ENCODE measurements around the gene TBX15. TPM values are rescaled to one million over a fixed set of nuclear protein-coding genes. Genes with fewer than 3 reads are reported as not detected.
"Not testable (repeated sequence)": the region's sequence is repeated elsewhere in the genome, so short reads cannot be mapped to it uniquely, and the experiment has no call there.

Gene TBX15
- polyA plus RNA-seq, 3 donors, result 0.16 to 2.0 (median 0.79) TPM

DNA sequence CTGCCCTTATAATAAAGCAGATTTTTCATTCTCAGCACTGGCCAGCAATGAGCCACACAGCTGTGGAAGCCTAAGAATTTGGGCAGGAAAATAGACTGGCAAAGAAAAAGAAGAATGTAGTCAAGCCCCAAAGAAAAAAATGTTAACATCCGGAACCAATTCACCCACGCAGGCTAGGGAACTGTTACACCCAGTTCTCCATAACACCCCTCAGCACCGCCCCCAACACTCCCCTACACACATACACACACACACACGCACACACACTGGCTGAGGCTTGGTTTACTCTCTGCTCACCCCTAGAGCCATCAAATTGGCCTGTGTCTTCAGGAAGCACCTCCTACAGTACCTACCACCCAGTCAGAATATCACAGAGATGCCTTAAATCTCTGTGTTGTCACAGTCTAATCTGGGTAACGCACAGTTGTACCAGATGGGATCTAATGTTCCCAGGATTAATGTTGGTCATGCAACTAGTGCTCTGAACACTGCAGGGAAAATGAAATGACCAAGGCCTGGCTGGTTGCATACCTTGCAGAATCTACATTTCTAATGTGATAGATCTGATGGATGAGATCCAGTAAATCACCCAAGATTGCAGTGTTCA, 14.5 kb downstream of the TBX15 start:
- WGBS, 3 donors, result 69 to 74% (median 74%) methylated on average over 5 of the region's 5 CpGs
- H3K27ac ChIP-seq (ENCODE audit: low read depth, low read length), result no peak overlapping the region

GRCh38 chr1:118973032-118973431, 15.1 kb downstream of the TBX15 start:
- WGBS, 3 donors, result 50 to 81% (median 80%) methylated on average over 1 of the region's 1 CpG
- H3K27ac ChIP-seq (ENCODE audit: low read depth, low read length), result no peak overlapping the region

DNA sequence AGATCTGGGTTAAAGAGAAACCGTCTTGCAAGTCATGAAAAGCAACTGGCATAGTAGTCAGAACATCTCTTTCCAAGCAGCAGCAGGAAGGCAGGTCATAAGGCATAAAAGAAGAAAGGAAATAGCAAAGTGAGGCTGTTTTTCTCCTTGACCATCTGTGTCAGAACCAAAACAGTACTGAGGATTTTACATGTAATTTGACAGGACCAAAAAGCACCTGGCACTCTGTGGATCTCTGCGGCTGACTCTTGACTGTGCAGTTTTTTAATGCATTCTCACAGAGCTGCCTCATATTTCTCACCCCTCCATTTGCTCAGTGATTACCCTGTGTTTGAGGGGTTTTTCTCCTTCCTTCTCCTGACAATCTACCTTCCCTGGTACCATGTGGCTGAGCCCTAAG, 17.7 kb downstream of the TBX15 start:
- H3K27ac ChIP-seq (ENCODE audit: low read depth, low read length), result no peak overlapping the region
- WGBS, 3 donors, result 73 to 79% (median 77%) methylated on average over 2 of the region's 2 CpGs

GRCh38 chr1:118963456-118964430, 24.4 kb downstream of the TBX15 start:
- no peak overlapping the region for H3K27ac ChIP-seq (ENCODE audit: low read depth, low read length)
- 67 to 82% (median 74%) methylated on average over 3 of the region's 3 CpGs for WGBS, 3 donors

DNA sequence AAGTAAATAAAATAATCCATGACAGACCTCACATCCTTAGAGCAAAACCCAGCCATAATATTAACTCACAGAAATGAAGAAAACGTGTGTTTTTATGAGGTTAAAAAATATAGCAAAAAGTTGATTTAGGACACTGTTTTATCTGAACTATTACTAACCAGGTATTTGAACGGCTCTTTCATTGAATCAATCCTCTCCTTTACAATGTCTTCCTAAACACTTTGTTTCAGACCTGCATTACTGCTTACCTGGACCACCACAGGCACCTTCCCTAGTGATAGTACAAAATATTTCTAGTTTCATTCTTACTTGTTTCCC, 25.0 kb downstream of the TBX15 start:
- no peak overlapping the region for H3K27ac ChIP-seq (ENCODE audit: low read depth, low read length)
- 70 to 83% (median 82%) methylated on average over 2 of the region's 2 CpGs for WGBS, 3 donors

GRCh38 chr1:118961156-118961555, 27.0 kb downstream of the TBX15 start:
- 82 to 88% (median 82%) methylated on average over 2 of the region's 2 CpGs for WGBS, 3 donors
- H3K27ac ChIP-seq (ENCODE audit: low read depth, low read length), result no peak overlapping the region

DNA sequence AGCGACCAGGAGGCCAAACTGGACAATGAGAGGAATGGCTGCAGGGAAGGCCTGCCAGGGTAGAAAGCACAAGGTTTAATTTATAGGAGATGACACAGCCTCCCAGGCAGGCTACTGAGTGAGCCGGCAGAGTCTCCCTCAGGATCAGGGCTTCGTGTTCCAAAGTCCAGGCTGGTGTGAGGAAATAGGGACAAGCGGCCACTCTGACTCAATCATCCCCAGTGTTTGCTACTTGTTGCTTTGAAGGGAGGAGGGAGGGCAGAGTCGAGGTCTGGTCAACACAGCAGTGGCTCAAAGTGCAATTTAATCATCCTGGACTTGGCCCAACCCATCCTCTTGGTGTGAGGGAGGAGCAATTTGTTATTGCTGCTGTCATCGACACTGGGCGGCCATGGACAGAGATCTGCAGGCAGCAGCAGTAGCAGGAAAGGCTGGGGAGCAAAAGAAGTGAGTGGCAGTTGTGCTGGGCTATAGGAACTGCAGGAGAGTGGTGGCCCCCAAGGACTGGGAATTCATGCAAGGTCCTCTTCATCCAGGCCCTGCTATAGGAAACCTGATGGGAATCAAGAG, 27.5 kb downstream of the TBX15 start:
- WGBS, 3 donors, result 30 to 51% (median 38%) methylated on average over 7 of the region's 7 CpGs
- H3K27ac ChIP-seq (ENCODE audit: low read depth, low read length), result no peak overlapping the region

DNA sequence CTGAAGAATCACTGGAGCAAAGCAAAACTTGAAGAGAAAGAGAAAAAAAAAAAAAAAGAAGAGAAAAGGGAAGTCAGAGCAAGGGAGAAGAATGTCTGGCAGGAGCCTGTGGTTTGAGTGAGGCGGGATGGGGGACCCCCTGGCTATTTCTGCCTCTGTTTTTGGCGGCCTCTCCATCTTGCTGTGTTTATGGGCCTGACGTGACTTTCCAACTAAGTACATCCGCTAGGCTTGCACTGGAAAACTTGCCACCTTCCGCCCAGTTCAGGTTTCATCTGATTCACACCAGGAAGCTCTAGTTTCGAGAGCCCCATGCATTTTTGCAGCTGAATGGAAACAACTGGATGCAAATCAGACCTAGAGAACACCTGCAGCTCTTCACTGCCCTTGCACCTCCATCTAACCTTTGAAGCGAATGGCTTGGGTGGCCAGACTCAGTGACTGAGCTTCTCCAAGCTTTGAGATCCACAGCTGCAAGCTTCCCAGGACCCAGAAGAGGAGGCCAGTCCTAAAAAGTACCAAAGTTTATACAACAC, 28.0 kb downstream of the TBX15 start:
- H3K27ac ChIP-seq (ENCODE audit: low read depth, low read length), result no peak overlapping the region
- WGBS, 3 donors, result 44 to 58% (median 44%) methylated on average over 7 of the region's 7 CpGs

- 60 to 91% (median 76%) methylated on average over 1 of the region's 1 CpG for WGBS, 3 donors
- no peak overlapping the region for H3K27ac ChIP-seq (ENCODE audit: low read depth, low read length)
These were observed 29.1 kb downstream of the TBX15 start for GRCh38 chr1:118958937-118959631.

DNA sequence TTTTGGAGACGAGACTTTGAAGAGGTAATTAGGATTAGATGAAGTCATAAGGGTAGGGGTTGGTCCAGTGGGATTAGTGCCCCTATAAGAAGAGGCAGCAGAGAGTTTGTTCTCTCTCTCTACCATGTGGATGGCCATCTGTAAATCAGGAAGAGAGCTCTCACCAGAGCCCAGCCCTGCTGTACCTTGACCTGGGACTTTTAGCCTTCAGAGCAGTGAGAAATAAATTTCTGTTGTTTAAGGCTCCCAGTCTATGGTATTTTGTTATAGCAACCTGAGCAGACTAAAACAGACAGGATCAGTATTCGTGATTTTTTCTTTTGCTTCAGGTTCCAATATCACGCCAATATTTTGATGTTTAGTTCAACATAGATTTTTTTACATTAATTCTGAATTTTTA, 30.0 kb downstream of the TBX15 start:
- H3K27ac ChIP-seq (ENCODE audit: low read depth, low read length), result no peak overlapping the region
- 60 to 92% (median 74%) methylated on average over 3 of the region's 3 CpGs for WGBS, 3 donors

- H3K27ac ChIP-seq (ENCODE audit: low read depth, low read length), result not testable (repeated sequence)
- WGBS, 3 donors, result 92 to 98% (median 97%) methylated on average over 7 of the region's 7 CpGs
These were observed 30.6 kb downstream of the TBX15 start for GRCh38 chr1:118957579-118957978.

- 67 to 75% (median 69%) methylated on average over 3 of the region's 3 CpGs for WGBS, 3 donors
- no peak overlapping the region for H3K27ac ChIP-seq (ENCODE audit: low read depth, low read length)
These were observed 33.7 kb downstream of the TBX15 start for GRCh38 chr1:118954301-118954905.

DNA sequence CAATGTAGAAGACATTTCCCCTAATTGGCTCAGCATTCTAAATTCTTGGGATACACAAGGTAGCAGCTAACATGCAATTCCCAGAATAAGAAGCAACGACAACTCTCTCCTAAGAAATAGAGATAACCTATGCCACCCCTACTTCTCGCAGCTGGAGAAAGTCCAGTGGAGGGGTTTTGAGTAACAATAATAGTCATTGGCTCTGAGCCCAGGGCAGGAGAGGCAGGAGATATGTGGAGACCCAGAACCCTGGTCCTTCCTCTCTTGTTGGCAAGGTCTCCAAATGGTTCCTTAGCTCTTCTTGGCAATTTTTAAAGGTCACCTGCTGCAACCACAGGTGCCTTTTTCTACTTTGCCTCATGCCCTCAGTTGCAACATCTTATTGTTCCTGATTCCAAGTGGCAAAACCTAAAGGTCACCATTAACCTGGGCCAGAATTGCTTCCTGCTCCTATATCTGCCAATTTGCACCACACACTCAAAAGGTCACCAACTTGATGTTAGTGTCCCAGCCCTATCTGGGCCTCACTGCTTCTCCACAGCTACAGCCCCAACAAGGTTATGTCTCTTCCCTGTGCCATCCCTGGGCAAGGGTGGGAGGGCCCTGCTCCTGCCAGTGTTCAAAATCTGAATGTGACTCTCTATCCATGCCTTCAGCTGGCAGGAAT, 36.7 kb downstream of the TBX15 start:
- WGBS, 3 donors, result 66 to 76% (median 75%) methylated on average over 2 of the region's 2 CpGs
- no peak overlapping the region for H3K27ac ChIP-seq (ENCODE audit: low read depth, low read length)

- H3K27ac ChIP-seq (ENCODE audit: low read depth, low read length), result no peak overlapping the region
- 68 to 83% (median 74%) methylated on average over 2 of the region's 2 CpGs for WGBS, 3 donors
These were observed 38.8 kb downstream of the TBX15 start for GRCh38 chr1:118949315-118949714.

- H3K27ac ChIP-seq (ENCODE audit: low read depth, low read length), result no peak overlapping the region
- WGBS, 3 donors, result 51 to 79% (median 56%) methylated on average over 1 of the region's 1 CpG
These were observed 39.3 kb downstream of the TBX15 start for GRCh38 chr1:118948846-118949245.

GRCh38 chr1:118948351-118948750, 39.8 kb downstream of the TBX15 start:
- no peak overlapping the region for H3K27ac ChIP-seq (ENCODE audit: low read depth, low read length)

GRCh38 chr1:118947790-118948189, 40.4 kb downstream of the TBX15 start:
- 75 to 83% (median 78%) methylated on average over 2 of the region's 2 CpGs for WGBS, 3 donors

More at GRCh38 chr1:118947790-118948189, 40.4 kb downstream of the TBX15 start:
- H3K27ac ChIP-seq (ENCODE audit: low read depth, low read length), result no peak overlapping the region
